ENCODE measurements around the gene TMEM272. TPM values are rescaled to one million over a fixed set of nuclear protein-coding genes. Genes with fewer than 3 reads are reported as not detected.

The TMEM272 gene
- total and polyA plus RNA-seq, 2 experiments from 2014 or later, result 0.11 to 0.76 TPM

DNA sequence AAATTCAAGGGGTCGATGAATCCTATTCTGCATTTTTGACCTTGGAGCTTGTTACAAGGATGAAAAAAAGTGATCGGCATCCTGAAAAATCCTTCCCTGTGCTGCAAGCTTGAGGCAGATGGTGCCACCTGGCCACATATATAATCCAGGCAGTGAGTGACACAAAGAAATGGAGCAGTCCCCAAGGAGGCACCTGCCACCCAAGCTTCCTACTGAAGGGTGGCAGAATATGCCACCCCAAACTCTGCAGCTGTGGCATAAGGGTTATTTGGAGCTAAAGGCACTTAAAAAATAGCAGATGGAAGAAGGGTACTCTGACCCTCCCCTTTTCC, 15.4 kb downstream of the TMEM272 start (continued):
- TF ChIP-seq ZNF114 (CRISPR knock-in tag; IDR thresholded peaks at IDR 0.05) (no peak), STAT1 (IDR thresholded peaks at IDR 0.05; ENCODE audit: unreplicated experiment) (no peak), JUNB (IDR thresholded peaks at IDR 0.05; ENCODE audit: unreplicated experiment) (no peak), EZH2 (IDR thresholded peaks at IDR 0.05; ENCODE audit: low read depth, unreplicated experiment) (no peak)

DNA sequence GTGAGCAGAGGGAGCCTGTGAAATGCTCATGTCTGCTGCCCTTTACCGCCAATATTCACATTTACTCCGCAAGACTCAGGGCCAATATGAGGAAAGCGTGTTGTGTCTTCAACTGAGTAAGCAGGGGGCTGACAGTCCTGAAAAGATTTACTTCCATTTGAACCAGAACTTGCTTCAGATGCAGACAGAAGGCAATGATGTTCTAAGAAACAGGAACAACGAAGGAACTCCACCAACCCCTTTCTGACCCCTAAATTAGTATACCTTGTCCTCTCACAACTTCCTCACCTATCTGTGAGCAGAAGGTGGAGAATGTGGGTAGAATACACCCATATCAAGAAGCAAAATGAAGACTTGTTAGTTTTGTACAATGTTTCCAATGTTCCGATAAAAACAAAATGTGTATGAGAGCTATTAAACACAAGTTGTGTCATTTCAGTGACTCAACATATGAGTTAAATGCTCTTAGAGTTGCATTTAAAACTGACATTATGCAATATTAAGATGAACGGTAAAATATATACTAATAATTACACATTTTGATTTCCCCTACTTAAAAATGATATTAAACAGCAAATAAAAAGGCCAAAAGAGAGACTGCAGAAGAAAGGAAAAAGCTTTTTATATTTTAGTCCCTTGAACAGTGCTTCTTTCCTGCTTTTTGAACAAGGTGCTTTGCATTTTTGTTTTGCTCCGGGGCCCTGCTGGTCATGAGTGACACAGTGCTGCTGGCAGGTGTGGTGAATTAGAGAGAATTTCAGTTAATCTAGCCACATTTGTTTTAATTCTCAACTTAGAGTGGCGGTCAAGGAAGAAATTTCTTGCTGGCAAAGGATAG, 16.0 kb downstream of the TMEM272 start:
- ATAC-seq, result no peak
- Mint-ChIP-seq H3K9me3 (no peaks in the 10 kb centered on the region), H3K4me3 (no peak overlapping the region), H3K36me3 (ENCODE audit: low read depth) (no peaks in the 10 kb centered on the region), H3K4me1 (peaks cover 16% of the 10 kb centered on the region; the same call in 2 of the 3 replicates), H3K27ac (no peak overlapping the region), H3K27me3 (ENCODE audit: insufficient read depth, low read depth, poor library complexity) (no peaks in the 10 kb centered on the region)
- H3K4me3 ChIP-seq, result no peak overlapping the region
- no peak overlapping the region for H3K27ac ChIP-seq (ENCODE audit: low read depth)
- no peaks in the 10 kb centered on the region for H3F3A ChIP-seq (replicated peaks; ENCODE audit: low read depth)
- no peaks in the 10 kb centered on the region for H3K36me3 ChIP-seq (ENCODE audit: insufficient read depth)
- no peak overlapping the region for H3K4me2 ChIP-seq
- H3K27me3 ChIP-seq (ENCODE audit: insufficient read depth), result no peaks in the 10 kb centered on the region
- no peak for DNase-seq (ENCODE audit: low spot score)
- no peaks in the 10 kb centered on the region for H3K79me2 ChIP-seq (replicated peaks; ENCODE audit: insufficient read depth)
- H2AFZ ChIP-seq, result no peak overlapping the region
- no peaks in the 10 kb centered on the region for H3K9me2 ChIP-seq (ENCODE audit: insufficient read depth)
- H4K20me1 ChIP-seq (replicated peaks; ENCODE audit: insufficient read depth), result no peaks in the 10 kb centered on the region
- 0 out of 2 replicates have a peak, but pooled peaks cover 3% of the 10 kb centered on the region for H3K4me1 ChIP-seq (ENCODE audit: insufficient read depth)
- TF ChIP-seq, protein P1, sequence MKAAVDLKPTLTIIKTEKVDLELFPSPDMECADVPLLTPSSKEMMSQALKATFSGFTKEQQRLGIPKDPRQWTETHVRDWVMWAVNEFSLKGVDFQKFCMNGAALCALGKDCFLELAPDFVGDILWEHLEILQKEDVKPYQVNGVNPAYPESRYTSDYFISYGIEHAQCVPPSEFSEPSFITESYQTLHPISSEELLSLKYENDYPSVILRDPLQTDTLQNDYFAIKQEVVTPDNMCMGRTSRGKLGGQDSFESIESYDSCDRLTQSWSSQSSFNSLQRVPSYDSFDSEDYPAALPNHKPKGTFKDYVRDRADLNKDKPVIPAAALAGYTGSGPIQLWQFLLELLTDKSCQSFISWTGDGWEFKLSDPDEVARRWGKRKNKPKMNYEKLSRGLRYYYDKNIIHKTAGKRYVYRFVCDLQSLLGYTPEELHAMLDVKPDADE (IDR thresholded peaks at IDR 0.05), result no peak
- no peak for TF ChIP-seq EZH2phosphoT487 (IDR thresholded peaks at IDR 0.05; ENCODE audit: unreplicated experiment)
- TF ChIP-seq ZNF331 (CRISPR knock-in tag; IDR thresholded peaks at IDR 0.05; ENCODE audit: low read depth), result no peak
- TF ChIP-seq, protein P2, sequence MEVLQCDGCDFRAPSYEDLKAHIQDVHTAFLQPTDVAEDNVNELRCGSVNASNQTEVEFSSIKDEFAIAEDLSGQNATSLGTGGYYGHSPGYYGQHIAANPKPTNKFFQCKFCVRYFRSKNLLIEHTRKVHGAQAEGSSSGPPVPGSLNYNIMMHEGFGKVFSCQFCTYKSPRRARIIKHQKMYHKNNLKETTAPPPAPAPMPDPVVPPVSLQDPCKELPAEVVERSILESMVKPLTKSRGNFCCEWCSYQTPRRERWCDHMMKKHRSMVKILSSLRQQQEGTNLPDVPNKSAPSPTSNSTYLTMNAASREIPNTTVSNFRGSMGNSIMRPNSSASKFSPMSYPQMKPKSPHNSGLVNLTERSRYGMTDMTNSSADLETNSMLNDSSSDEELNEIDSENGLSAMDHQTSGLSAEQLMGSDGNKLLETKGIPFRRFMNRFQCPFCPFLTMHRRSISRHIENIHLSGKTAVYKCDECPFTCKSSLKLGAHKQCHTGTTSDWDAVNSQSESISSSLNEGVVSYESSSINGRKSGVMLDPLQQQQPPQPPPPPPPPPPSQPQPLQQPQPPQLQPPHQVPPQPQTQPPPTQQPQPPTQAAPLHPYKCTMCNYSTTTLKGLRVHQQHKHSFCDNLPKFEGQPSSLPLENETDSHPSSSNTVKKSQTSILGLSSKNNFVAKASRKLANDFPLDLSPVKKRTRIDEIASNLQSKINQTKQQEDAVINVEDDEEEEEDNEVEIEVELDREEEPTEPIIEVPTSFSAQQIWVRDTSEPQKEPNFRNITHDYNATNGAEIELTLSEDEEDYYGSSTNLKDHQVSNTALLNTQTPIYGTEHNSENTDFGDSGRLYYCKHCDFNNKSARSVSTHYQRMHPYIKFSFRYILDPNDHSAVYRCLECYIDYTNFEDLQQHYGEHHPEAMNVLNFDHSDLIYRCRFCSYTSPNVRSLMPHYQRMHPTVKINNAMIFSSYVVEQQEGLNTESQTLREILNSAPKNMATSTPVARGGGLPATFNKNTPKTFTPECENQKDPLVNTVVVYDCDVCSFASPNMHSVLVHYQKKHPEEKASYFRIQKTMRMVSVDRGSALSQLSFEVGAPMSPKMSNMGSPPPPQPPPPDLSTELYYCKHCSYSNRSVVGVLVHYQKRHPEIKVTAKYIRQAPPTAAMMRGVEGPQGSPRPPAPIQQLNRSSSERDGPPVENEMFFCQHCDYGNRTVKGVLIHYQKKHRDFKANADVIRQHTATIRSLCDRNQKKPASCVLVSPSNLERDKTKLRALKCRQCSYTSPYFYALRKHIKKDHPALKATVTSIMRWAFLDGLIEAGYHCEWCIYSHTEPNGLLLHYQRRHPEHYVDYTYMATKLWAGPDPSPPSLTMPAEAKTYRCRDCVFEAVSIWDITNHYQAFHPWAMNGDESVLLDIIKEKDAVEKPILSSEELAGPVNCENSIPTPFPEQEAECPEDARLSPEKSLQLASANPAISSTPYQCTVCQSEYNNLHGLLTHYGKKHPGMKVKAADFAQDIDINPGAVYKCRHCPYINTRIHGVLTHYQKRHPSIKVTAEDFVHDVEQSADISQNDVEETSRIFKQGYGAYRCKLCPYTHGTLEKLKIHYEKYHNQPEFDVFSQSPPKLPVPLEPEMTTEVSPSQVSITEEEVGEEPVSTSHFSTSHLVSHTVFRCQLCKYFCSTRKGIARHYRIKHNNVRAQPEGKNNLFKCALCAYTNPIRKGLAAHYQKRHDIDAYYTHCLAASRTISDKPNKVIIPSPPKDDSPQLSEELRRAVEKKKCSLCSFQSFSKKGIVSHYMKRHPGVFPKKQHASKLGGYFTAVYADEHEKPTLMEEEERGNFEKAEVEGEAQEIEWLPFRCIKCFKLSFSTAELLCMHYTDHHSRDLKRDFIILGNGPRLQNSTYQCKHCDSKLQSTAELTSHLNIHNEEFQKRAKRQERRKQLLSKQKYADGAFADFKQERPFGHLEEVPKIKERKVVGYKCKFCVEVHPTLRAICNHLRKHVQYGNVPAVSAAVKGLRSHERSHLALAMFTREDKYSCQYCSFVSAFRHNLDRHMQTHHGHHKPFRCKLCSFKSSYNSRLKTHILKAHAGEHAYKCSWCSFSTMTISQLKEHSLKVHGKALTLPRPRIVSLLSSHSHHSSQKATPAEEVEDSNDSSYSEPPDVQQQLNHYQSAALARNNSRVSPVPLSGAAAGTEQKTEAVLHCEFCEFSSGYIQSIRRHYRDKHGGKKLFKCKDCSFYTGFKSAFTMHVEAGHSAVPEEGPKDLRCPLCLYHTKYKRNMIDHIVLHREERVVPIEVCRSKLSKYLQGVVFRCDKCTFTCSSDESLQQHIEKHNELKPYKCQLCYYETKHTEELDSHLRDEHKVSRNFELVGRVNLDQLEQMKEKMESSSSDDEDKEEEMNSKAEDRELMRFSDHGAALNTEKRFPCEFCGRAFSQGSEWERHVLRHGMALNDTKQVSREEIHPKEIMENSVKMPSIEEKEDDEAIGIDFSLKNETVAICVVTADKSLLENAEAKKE (CRISPR knock-in tag; IDR thresholded peaks at IDR 0.05), result no peak
- TF ChIP-seq, protein P3, sequence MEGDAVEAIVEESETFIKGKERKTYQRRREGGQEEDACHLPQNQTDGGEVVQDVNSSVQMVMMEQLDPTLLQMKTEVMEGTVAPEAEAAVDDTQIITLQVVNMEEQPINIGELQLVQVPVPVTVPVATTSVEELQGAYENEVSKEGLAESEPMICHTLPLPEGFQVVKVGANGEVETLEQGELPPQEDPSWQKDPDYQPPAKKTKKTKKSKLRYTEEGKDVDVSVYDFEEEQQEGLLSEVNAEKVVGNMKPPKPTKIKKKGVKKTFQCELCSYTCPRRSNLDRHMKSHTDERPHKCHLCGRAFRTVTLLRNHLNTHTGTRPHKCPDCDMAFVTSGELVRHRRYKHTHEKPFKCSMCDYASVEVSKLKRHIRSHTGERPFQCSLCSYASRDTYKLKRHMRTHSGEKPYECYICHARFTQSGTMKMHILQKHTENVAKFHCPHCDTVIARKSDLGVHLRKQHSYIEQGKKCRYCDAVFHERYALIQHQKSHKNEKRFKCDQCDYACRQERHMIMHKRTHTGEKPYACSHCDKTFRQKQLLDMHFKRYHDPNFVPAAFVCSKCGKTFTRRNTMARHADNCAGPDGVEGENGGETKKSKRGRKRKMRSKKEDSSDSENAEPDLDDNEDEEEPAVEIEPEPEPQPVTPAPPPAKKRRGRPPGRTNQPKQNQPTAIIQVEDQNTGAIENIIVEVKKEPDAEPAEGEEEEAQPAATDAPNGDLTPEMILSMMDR (conservative IDR thresholded peaks at IDR 0.05; ENCODE audit: low read depth in 2 of 2), result no peak
- no peak for TF ChIP-seq JUNB (IDR thresholded peaks at IDR 0.05; ENCODE audit: unreplicated experiment)
- TF ChIP-seq NANOG (IDR thresholded peaks at IDR 0.05; ENCODE audit: borderline replicate concordance), result no peak
- TF ChIP-seq STAT1 (IDR thresholded peaks at IDR 0.05; ENCODE audit: unreplicated experiment), result no peak
- no peak for TF ChIP-seq ZNF114 (CRISPR knock-in tag; IDR thresholded peaks at IDR 0.05)
- TF ChIP-seq CREB1 (CRISPR knock-in tag; IDR thresholded peaks at IDR 0.05; ENCODE audit: low read depth), result no peak

Measured in GM23338 (cell line).